ENCODE measurements around the gene PATJ.
A peak's percentile ranks its signal among the peaks of the same experiment; 100 is the strongest.
"Not testable (repeated sequence)": the region's sequence is repeated elsewhere in the genome, so short reads cannot be mapped to it uniquely, and the experiment has no call there.

PATJ gene

DNA sequence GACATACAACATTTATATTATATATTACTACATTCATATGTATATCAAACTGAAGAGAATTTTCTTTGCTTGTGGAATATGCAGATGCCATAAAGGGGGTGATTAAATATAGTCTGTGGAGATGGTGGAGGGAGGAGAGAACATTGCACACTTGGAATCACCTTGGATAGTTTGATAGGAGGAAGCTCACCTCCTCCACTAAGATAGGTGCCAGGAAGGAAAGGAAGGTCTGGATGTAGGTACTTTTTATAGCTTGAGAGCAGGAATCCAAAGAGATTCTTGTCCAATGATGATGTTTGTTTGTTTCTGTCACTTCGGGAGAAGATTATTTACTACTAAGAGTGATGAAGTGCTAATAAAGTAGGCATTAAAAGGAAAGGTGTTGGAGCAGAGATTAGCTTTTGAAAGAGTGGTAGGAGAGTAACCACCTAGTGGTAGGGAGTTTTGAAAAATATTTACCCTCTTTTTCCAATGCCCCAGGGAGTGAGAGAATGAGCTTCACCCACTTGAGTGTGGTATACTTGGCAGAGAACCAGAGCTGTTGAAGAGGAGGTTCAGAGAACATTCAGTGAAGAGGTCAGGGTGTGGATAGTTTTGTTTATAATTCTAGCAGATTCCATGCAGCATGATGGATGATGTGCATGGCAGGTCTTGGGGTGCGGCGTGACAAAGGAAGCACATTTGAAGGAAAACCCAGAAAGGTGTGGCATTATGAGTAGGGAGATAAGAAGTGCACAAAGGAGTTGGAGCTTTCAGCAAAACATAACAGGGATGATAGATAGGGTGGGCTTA lies 145.0 kb downstream of the PATJ start:
- DNase-seq (ENCODE audit: low read depth) = no peak

DNA sequence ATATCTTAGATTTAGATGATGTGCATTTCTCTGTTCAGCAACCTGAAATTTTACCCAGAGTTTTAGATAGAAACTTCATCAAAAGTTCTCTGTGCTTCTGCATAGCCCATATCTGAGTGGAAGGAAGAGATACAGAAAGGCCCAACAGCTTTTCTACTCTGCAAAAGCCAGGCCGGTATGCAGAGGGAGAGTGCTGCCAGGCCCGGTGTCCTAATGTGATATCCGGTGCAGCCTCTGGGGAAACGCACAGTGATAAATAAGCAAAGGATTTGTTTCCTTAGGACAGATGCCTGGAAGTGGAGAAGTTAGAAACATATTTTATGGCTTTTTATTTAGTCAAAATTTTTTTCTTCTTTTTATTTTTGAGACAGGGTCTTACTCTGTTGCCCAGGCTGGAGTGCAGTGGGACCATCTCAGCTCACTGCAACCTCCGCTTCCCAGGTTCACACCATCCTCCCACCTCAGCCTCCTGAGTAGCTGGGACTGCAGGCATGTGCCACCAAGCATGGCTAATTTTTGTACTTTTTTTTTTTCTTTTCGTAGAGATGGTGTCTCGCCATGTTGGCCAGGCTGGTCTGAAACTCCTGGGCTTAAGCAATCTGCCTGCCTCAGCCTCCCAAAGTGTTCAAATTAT lies 145.8 kb downstream of the PATJ start:
- DNase-seq (ENCODE audit: low read depth) = no peak

DNA sequence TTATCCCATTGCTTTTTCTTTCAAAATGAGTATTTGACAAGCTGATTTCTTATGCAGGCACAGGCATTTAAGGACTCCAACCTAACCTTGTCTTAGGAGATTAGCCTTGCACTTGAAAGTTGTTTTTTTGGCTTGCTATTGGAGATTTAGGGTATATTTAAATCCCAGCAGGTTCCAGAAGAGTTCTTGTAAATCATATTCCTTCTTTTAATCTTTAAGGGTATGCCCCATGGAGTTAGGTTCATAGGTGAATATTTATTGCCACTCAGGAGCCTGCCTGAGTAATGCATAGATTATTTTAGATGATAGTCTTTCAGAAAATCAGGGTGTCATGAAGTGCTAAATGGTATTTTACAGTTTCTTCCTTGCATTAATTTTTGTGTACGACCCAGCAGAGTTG lies 146.5 kb downstream of the PATJ start:
- no peak for DNase-seq (ENCODE audit: low read depth)

- DNase-seq (ENCODE audit: low read depth) = not testable (repeated sequence)
Measured at GRCh38 chr1:61890435-61890834, 148.2 kb downstream of the PATJ start.

DNA sequence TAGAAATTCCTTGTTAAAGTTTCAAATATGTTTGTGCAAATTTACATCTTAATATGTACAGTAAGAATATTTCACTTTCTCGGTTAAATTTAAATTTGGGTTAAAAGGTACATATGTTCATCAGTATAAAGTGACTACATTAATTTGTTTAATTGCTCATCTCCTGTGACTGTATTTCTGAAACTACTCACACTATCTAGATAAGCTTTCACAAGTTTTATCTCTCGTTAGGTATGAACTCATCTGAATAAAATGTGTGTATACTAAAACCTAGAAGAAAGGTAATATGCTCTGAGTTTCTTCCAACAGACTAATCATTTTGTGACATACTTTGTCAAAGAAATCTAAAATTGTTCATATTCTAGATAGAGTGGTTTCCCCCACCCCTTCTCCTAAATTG lies 150.7 kb downstream of the PATJ start:
- no peak for DNase-seq (ENCODE audit: low read depth)

GRCh38 chr1:61894296-61894695 lies 152.0 kb downstream of the PATJ start:
- not testable (repeated sequence) for DNase-seq (ENCODE audit: low read depth)

DNA sequence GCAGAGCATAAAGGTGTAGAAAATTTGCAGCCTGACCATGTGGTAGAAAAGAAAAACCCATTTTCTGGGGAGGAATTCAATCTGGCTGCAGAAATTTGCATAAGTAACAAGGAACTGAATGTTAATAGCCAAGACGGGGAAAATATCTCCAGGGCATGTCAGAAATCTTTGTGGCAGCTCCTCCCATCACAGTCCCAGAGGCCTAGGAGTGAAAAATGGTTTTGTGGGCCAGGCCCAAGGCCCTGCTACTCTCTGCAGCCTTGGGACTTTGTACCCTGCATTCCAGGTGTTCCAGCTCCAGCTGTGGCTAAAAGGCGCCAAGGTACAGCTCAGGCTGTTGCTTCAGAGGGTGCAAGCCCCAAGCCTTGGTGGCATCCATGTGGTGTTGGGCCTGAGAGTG lies 152.9 kb downstream of the PATJ start:
- no peak for DNase-seq (ENCODE audit: low read depth)

- DNase-seq (ENCODE audit: low read depth) = no peak
Measured at GRCh38 chr1:61898658-61899057, 156.4 kb downstream of the PATJ start.

DNA sequence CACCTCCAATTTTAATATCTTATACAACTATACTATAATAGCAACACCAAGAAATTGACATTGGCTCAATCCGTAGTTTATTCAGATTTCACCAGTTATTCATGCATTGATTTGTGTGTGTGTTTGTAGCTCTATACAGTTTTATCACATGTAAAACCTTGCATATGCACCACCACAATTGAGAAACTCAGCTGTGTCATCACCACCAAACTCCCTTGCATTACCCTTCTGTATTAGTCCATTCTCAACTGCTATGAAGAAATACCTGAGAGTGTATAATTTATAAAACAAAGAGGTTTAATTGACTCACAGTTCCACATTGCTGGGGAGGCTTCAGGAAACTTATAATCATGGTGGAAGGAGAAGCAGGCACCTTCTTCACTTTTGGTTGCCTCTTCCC lies 162.1 kb downstream of the PATJ start:
- DNase-seq (ENCODE audit: low read depth) = peak; percentile 3

- no peak for DNase-seq (ENCODE audit: low read depth)
Measured at GRCh38 chr1:61907102-61907501, 164.8 kb downstream of the PATJ start.

DNA sequence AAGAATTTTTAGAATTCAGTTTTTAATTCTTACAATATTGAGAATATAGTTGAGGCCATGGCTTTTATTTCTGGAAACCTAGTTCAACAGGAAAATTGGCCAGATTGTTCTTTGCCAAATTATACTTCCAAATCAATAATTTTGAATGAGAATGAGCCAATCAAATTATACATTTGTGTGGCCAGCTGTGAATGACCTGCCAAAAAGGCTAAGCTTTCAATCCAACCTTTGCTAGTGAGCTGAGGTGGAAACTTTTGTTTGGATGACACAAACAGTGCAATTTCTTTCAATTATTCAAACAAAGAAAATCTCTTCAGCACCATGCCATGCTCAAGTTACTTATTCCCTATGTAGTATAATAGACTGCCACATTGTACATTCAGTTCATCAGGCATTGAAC lies 167.8 kb downstream of the PATJ start:
- DNase-seq (ENCODE audit: low read depth) = no peak

DNA sequence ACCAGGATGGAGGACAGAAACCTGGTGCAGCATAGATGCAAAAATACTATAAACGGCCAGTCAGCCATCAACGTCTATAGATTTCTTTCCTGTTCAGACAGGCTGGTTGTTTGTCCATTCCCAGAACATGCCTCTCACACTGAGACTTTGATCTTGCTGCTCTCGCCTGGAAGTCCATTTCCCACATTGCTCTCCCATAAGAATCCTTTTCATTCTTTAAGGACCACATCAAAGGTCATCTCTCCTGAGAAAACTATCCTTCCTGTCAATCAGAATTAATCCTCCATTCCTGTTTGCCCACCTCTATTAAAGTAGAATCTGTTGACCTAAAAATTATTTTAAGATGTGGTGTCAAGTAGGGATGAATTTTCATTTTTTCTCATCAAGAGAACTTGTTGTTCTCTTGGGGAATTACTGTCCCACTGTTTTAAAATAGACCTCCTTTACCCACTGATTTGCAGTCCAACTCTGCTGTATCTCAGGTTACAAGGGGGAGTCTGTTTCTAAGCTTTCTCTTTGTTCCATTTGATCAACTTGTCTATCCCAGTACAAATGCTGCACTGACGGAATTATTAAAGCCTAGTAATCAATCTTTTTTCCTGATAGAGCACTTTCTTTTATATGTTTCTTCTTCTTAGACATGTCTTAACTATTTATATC lies 172.7 kb downstream of the PATJ start:
- no peak for DNase-seq (ENCODE audit: low read depth)

DNA sequence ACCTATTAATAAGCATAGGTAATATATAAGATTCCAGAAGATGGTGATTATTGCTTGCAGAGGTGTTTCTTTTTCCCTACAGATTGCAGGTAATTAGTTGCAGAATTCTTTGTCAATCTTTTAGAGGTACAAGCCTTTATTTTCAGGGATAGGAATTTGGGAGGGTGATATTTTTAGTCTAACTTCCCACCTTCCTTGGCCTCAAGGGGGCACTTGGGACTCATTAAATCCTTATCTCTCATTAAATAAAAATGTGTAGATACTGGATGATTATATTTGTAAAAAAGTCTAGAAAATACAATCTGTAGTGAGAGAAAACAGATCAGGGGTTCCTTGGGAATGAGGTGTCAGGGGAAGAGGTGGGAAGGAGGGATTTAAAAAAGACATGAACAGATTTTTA lies 179.2 kb downstream of the PATJ start:
- no peak for DNase-seq (ENCODE audit: low read depth)

DNA sequence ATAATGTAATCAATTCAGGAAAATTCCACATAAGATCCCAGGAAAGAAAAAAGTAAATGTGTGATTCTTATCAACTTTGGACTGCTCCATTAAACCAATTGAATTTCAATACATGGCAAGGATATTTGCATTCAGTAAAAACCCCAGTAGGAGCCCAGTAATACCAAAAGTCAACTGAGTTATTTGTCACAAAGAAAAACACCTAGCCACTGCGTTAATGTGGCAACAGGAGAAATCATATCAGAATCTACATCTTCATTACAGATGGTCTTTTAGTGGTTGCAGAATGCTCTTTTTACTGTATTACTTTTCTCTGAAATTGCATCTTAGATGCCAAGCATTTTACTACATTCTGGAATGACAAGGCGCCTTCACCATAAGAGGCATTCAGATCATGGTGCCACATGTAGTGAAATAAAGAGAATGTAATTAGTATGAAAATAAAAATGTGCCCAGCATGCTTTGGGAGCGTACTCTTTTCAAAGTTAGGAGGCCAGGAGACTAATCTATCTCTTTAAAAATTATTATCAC lies 180.7 kb downstream of the PATJ start:
- DNase-seq (ENCODE audit: low read depth) = no peak

DNA sequence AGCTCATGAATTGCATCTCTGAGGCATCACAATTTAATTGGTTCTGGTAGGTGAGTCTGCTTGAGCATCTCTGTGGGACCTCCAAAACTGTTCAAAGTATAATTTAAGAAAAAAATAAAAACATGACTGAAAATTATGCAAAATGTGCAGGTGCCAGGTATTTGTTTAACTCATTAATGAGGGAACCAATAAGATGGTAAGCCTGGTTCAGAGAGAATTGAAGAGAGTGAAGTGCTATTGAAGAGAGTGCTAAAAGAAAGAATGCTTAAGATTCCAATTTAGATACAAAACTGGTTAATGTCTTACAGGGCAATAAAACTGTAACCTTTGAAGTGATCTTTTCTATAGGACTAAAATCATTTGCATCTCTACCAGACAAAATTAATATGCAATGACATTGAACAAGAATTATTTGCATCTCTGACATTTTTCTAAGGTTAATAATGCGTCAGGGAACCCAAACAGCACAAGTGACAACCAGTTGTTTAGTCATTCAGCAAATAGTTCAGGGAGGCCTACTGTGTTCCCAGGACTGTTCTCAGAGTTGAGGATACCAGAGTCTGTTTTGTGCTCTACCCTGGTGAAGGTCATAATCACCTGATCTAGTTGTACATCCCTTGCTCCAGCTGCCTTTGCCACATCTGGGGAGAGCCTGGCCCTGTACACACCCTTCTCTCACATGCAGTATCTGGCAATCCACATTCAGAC lies 183.5 kb downstream of the PATJ start:
- no peak for DNase-seq (ENCODE audit: low read depth)

DNA sequence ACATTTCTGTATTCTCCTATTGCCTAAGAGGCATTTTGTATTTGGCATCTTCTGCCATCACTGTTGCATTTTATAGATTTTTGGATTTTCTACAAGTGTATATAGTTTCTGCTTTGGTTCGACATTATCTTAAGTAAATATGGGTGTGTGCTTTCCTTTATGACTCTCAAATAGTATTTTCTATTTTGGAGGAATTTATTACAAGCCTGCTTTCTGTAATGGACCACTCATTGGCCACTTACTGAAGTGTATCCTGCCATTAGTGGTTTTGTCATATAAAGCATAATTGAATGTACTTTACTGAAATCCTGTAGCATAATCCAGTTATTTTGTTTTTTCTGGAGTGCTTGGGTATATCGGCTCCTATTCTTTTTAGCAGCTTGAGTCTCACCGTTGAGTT lies 184.3 kb downstream of the PATJ start:
- DNase-seq (ENCODE audit: low read depth) = no peak

DNA sequence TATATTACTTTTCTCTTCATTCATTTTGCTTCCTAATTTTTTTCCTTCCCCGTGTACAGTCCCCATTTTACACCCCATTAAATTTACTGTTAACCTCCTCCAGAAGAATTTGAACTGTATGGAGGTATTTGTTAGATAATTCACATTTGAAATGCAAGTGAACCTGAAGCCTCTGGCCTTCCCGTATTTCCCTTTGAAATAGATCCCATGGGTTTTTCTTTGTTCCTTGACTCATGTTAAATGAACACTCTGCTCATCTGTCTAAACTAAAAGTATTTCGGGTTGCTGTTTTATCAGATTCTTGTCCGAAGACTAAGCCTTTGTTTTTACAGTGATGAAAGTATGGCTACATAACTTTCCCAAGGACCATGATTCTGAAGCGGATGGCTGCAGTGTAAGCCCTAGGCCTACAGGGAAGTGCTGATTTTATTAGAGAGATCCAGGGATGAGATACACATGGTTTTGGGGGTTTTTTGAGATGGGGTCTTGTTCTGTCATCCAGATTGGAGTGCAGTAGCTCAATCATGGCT lies 187.9 kb downstream of the PATJ start:
- DNase-seq (ENCODE audit: low read depth) = no peak

DNA sequence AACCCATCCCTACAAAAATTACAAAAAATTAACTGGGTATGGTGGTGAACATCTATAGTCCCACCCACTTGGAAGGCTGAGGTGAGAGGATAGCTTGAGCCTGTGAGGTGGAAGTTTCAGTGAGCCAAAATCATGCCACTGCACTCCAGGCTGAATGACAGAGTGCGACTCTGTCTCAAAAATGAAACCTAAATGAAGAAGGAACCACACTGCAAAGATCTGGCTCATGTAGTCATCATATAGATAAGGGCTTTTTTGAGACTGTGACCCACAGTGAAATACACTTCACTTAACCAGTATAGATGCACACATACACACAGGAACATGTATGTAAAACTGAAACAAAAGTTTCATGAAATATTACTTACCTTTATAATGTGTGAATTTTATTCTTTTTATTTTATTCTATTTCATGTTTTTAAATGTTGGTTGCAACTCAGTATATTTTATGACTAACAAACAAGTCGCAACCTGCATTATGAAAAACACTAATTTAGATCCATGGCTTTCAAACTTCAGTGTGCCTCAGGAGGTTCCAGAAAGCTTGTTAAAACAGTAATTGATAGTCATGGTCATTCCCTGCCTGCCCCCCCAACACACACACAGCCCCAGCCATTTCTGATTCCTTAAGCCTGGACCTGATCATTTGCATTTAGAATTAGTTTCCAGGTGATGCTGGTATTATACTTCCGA lies 189.5 kb downstream of the PATJ start:
- DNase-seq (ENCODE audit: low read depth) = no peak

DNA sequence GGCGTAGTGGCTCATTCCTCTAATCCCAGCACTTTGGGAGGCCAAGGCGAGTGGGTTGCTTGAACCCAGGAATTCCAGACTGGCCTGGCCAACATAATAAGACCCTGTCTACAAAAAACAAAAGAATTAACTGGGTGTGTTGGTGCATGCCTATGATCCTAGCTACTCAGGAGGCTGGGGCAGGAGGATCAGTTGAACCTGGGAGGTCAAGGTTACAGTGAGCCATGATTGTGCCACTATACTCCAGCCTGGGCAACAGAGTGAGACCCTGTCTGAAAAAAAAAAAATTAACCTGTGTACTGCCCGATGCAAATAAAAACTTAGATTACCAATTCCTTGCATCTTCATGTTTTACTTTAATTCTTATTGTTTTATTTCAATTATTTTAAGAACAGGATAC lies 193.2 kb downstream of the PATJ start:
- DNase-seq (ENCODE audit: low read depth) = no peak

DNA sequence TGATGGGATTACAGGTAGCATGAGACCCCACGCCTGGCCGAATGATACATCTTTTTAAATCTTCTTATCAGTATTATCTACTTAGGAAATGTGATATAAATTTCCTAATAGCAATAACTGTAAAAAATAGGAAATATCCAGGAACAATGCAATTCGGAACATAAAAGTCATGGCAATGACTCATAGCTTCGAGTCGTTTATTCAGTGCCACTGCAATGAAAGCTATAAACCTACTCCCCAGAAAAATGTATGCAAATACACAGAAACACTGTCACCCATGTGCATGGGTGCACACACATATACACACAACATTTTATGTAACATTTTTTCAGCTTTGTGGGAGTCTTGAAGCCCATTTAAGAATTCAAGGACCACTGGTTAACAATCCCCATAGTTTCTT lies 194.6 kb downstream of the PATJ start:
- DNase-seq (ENCODE audit: low read depth) = no peak

GRCh38 chr1:61941794-61942193 lies 199.5 kb downstream of the PATJ start:
- DNase-seq (ENCODE audit: low read depth) = no peak

GRCh38 chr1:61942856-61943255 lies 200.6 kb downstream of the PATJ start:
- no peak for DNase-seq (ENCODE audit: low read depth)
